Activated naive CD8-positive, alpha-beta T cell treated with anti-CD3 and anti-CD28 coated beads, Interleukin-2, amount 50 U/mL, for 24 hours (primary cell): ENCODE measurements around the gene DHX15.
"Not testable (repeated sequence)": the region's sequence is repeated elsewhere in the genome, so short reads cannot be mapped to it uniquely, and the experiment has no call there.

Experiments
- ATAC-seq: fragments of 150-1000 bp; cut with Tn5 transposase; one replicate; pipeline ENCODE4 v1.10.0; 2021
- DNase-seq: peaks from one replicate; pipeline ENCODE4 v3.0.0; 2021
- H3K27ac Mint-ChIP-seq: one replicate; pipeline ENCODE4 v1.8.0; 2021; ENCODE audit warnings: mild to moderate bottlenecking, mixed read lengths
- H3K27me3 Mint-ChIP-seq: one replicate; pipeline ENCODE4 v1.8.0; 2021; ENCODE audit warnings: mixed read lengths
- H3K36me3 Mint-ChIP-seq: one replicate; pipeline ENCODE4 v1.8.0; 2021; ENCODE audit warnings: low read depth, mixed read lengths
- H3K4me1 Mint-ChIP-seq: one replicate; pipeline ENCODE4 v1.8.0; 2021; ENCODE audit warnings: mixed read lengths
- H3K4me3 Mint-ChIP-seq: one replicate; pipeline ENCODE4 v1.8.0; 2021; ENCODE audit warnings: mild to moderate bottlenecking, moderate library complexity, mixed read lengths
- H3K9me3 Mint-ChIP-seq: one replicate; pipeline ENCODE4 v1.8.0; 2021; ENCODE audit warnings: mixed read lengths

Gene DHX15

GRCh38 chr4:24508541-24508940 lies 75.8 kb downstream of the DHX15 start:
- Mint-ChIP-seq H3K36me3 (peaks cover 6% of the 10 kb centered on the region), H3K27ac (no peak overlapping the region), H3K4me1 (no peaks in the 10 kb centered on the region), H3K27me3 (no peaks in the 10 kb centered on the region), H3K4me3 (no peak overlapping the region), H3K9me3 (no peaks in the 10 kb centered on the region)
- ATAC-seq (no peak), DNase-seq (no peak)

- peaks cover 3% of the 10 kb centered on the region for H3K27me3 Mint-ChIP-seq
- H3K4me3 Mint-ChIP-seq = no peak overlapping the region
- no peaks in the 10 kb centered on the region for H3K9me3 Mint-ChIP-seq
- H3K36me3 Mint-ChIP-seq = peaks cover 6% of the 10 kb centered on the region
- no peaks in the 10 kb centered on the region for H3K4me1 Mint-ChIP-seq
- no peak for DNase-seq
- no peak overlapping the region for H3K27ac Mint-ChIP-seq
- no peak for ATAC-seq
Measured at GRCh38 chr4:24507439-24507838, 76.9 kb downstream of the DHX15 start.

DNA sequence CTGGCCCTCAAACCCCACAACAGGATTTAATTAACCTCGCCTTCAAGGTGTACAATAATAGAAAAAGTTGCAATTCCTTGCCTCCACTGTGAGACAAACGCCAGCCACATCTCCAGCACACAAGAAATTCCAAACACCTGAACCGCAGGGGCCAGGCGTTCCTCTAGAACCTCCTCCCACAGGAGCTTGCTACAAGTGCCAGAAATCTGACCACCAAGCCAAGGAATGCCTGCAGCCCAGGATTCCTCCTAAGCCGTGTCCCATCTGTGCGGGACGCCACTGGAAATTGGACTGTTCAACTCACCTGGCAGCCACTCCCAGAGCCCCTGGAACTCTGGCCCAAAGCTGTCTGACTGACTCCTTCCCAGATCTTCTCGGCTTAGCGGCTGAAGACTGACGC lies 81.3 kb downstream of the DHX15 start:
- not testable (repeated sequence) for ATAC-seq, H3K4me1 Mint-ChIP-seq, H3K27ac Mint-ChIP-seq, H3K4me3 Mint-ChIP-seq, H3K36me3 Mint-ChIP-seq, H3K27me3 Mint-ChIP-seq, DNase-seq, H3K9me3 Mint-ChIP-seq

- no peaks in the 10 kb centered on the region for H3K9me3 Mint-ChIP-seq
- no peak overlapping the region for H3K27ac Mint-ChIP-seq
- H3K4me1 Mint-ChIP-seq = no peaks in the 10 kb centered on the region
- no peaks in the 10 kb centered on the region for H3K36me3 Mint-ChIP-seq
- DNase-seq = no peak
- H3K27me3 Mint-ChIP-seq = peaks cover 6% of the 10 kb centered on the region
- no peak overlapping the region for H3K4me3 Mint-ChIP-seq
- ATAC-seq = no peak
Measured at GRCh38 chr4:24497221-24497620, 87.1 kb downstream of the DHX15 start.

DNA sequence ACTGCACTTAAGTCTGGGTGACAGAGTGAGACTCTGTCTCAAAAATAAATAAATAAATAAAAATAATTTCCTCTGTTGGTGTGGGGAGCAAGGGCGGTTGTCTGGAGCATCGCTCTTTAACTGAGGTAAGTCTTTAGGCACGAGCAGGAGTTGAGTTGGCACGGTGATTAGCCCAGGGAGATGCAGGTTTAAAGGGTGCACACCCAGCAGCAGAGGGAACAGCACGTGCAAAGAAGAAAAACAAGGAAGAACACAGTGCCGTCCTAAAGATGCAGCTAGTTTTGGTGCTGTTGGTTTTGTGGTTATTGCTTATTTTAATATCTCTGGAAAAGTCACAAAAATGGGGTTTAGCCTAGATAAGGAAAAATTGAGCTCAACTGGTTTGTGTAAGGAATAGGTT lies 87.8 kb downstream of the DHX15 start:
- no peaks in the 10 kb centered on the region for H3K36me3 Mint-ChIP-seq
- no peaks in the 10 kb centered on the region for H3K9me3 Mint-ChIP-seq
- ATAC-seq (no peak), DNase-seq (no peak)
- H3K27me3 Mint-ChIP-seq = peaks cover 4% of the 10 kb centered on the region
- H3K27ac Mint-ChIP-seq = no peak overlapping the region
- H3K4me3 Mint-ChIP-seq = no peak overlapping the region
- H3K4me1 Mint-ChIP-seq = no peaks in the 10 kb centered on the region

DNA sequence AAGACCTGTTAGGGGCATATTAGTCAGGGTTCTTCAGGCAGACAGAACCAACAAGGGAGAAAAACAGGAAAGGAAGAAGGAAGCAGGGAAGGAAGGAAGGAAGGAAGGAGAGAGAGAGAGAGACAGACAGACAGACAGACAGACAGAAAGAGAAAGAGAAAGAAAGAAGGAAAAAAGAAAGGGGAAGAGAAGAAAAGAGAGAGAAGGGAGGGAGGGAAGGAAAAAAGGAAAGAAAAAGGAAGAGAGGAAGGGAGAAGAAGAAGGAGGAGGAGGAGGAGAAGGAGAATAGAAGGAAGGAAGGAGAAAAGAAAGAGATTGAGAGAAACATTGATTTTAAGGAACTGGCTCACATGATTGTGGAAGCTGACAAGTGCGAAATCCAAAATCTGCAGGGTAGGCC lies 89.0 kb downstream of the DHX15 start:
- Mint-ChIP-seq H3K4me1 (no peaks in the 10 kb centered on the region), H3K4me3 (no peak overlapping the region), H3K36me3 (no peaks in the 10 kb centered on the region), H3K27me3 (peaks cover 4% of the 10 kb centered on the region), H3K27ac (no peak overlapping the region), H3K9me3 (no peaks in the 10 kb centered on the region)
- ATAC-seq = no peak
- DNase-seq = no peak

GRCh38 chr4:24489870-24490269 lies 94.5 kb downstream of the DHX15 start:
- no peaks in the 10 kb centered on the region for H3K36me3 Mint-ChIP-seq
- H3K4me1 Mint-ChIP-seq = no peaks in the 10 kb centered on the region
- no peak for DNase-seq
- H3K9me3 Mint-ChIP-seq = no peaks in the 10 kb centered on the region
- H3K27me3 Mint-ChIP-seq = peaks cover 13% of the 10 kb centered on the region
- H3K27ac Mint-ChIP-seq = no peak overlapping the region
- ATAC-seq = no peak
- H3K4me3 Mint-ChIP-seq = no peak overlapping the region

GRCh38 chr4:24488399-24489164 lies 95.8 kb downstream of the DHX15 start:
- no peaks in the 10 kb centered on the region for H3K4me1 Mint-ChIP-seq
- H3K27ac Mint-ChIP-seq = no peak overlapping the region
- ATAC-seq (peak; percentile 73), DNase-seq (peak; percentile 79)
- no peaks in the 10 kb centered on the region for H3K36me3 Mint-ChIP-seq
- no peak overlapping the region for H3K4me3 Mint-ChIP-seq
- H3K9me3 Mint-ChIP-seq = no peaks in the 10 kb centered on the region
- peaks cover 13% of the 10 kb centered on the region for H3K27me3 Mint-ChIP-seq

GRCh38 chr4:24482871-24483270 lies 101.5 kb downstream of the DHX15 start:
- Mint-ChIP-seq H3K27me3 (peaks cover 23% of the 10 kb centered on the region), H3K4me3 (no peak overlapping the region), H3K9me3 (no peaks in the 10 kb centered on the region), H3K27ac (no peak overlapping the region), H3K36me3 (no peaks in the 10 kb centered on the region), H3K4me1 (no peaks in the 10 kb centered on the region)
- ATAC-seq = no peak
- DNase-seq = no peak

DNA sequence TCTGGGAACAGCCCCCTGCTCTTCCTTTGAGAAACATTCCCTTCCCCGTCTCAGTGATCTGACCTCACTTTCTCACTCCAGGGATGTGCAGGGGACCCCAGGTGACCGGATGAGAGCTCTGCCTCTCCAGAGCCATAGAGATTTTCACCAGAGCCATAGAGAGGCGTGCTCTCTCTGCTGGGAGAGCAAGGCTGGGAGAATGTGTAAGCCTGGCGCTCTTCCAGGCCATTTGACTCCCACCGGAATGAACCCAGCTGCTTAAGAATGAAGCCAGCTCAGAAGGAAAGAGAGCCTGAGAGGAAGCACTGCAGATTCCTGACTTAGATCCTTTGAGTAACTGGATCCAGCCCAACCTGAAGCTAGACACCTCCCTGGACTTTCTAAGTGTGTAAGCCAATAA lies 106.4 kb downstream of the DHX15 start:
- peaks cover 6% of the 10 kb centered on the region for H3K4me1 Mint-ChIP-seq
- no peaks in the 10 kb centered on the region for H3K36me3 Mint-ChIP-seq
- peaks cover 54% of the 10 kb centered on the region for H3K27me3 Mint-ChIP-seq
- H3K9me3 Mint-ChIP-seq = no peaks in the 10 kb centered on the region
- no peak overlapping the region for H3K4me3 Mint-ChIP-seq
- no peak overlapping the region for H3K27ac Mint-ChIP-seq
- ATAC-seq (no peak), DNase-seq (no peak)
